ENCODE data around the gene BCR.
A peak's percentile ranks its signal among the peaks of the same experiment; 100 is the strongest.

BCR gene

GRCh38 chr22:23277583-23278295, 97.4 kb downstream of the BCR start:
- DNase-seq, result no peak

- DNase-seq, result no peak
These were observed 98.8 kb downstream of the BCR start for GRCh38 chr22:23278883-23279675.

- no peak for DNase-seq
These were observed 99.5 kb downstream of the BCR start for GRCh38 chr22:23279781-23280180.

- DNase-seq, result no peak
These were observed 100.2 kb downstream of the BCR start for GRCh38 chr22:23280356-23281052.

GRCh38 chr22:23281053-23281405, 100.7 kb downstream of the BCR start:
- DNase-seq, result no peak

GRCh38 chr22:23281406-23282088, 101.2 kb downstream of the BCR start:
- peak; percentile 65 for DNase-seq

- no peak for DNase-seq
These were observed 101.8 kb downstream of the BCR start for GRCh38 chr22:23282089-23282501.

GRCh38 chr22:23282516-23282915, 102.2 kb downstream of the BCR start:
- DNase-seq, result no peak

GRCh38 chr22:23282986-23283385, 102.7 kb downstream of the BCR start:
- DNase-seq, result no peak

GRCh38 chr22:23283591-23284503, 103.5 kb downstream of the BCR start:
- no peak for DNase-seq

GRCh38 chr22:23284504-23285033, 104.3 kb downstream of the BCR start:
- DNase-seq, result no peak

GRCh38 chr22:23285236-23285635, 104.9 kb downstream of the BCR start:
- DNase-seq, result no peak

GRCh38 chr22:23285734-23286133, 105.4 kb downstream of the BCR start:
- no peak for DNase-seq

GRCh38 chr22:23286296-23286695, 106.0 kb downstream of the BCR start:
- no peak for DNase-seq

- no peak for DNase-seq
These were observed 107.1 kb downstream of the BCR start for GRCh38 chr22:23287136-23288095.

GRCh38 chr22:23288301-23289129, 108.2 kb downstream of the BCR start:
- DNase-seq, result no peak

GRCh38 chr22:23289130-23289503, 108.8 kb downstream of the BCR start:
- no peak for DNase-seq

- DNase-seq, result peak; percentile 31
These were observed 109.8 kb downstream of the BCR start for GRCh38 chr22:23289851-23290724.
